HEK293T (cell line): ENCODE results near the gene CYP1B1.

ENCODE experiments used
- FOXK2 ChIP-seq: fragments of 450-650 bp; IDR thresholded peaks from 2 replicates; pipeline ENCODE4 v1.6.1; 2016; ENCODE audit warnings: mild to moderate bottlenecking
- FOXM1 ChIP-seq: fragments of 450-650 bp; IDR thresholded peaks from 2 replicates; pipeline ENCODE4 v1.6.1; 2017; ENCODE audit warnings: mild to moderate bottlenecking, borderline replicate concordance
- HDGF ChIP-seq: fragments of 450-650 bp; IDR thresholded peaks from 2 replicates; pipeline ENCODE4 v1.6.1; 2017; ENCODE audit warnings: antibody characterized with exemption, borderline replicate concordance
- NFRKB ChIP-seq: fragments of 450-650 bp; IDR thresholded peaks from 2 replicates; pipeline ENCODE4 v1.6.1; 2016; ENCODE audit warnings: mild to moderate bottlenecking, moderate library complexity
- SP1 ChIP-seq: fragments of 450-650 bp; IDR thresholded peaks from 2 replicates; pipeline ENCODE4 v1.6.1; 2017
- SUZ12 ChIP-seq: fragments of 450-650 bp; IDR thresholded peaks from 2 replicates; pipeline ENCODE4 v1.6.1; 2016; ENCODE audit warnings: mild to moderate bottlenecking
- TF ChIP-seq, protein P1 (sequence below): fragments of 450-650 bp; IDR thresholded peaks from 2 replicates; pipeline ENCODE4 v1.6.1; 2016

DNA sequence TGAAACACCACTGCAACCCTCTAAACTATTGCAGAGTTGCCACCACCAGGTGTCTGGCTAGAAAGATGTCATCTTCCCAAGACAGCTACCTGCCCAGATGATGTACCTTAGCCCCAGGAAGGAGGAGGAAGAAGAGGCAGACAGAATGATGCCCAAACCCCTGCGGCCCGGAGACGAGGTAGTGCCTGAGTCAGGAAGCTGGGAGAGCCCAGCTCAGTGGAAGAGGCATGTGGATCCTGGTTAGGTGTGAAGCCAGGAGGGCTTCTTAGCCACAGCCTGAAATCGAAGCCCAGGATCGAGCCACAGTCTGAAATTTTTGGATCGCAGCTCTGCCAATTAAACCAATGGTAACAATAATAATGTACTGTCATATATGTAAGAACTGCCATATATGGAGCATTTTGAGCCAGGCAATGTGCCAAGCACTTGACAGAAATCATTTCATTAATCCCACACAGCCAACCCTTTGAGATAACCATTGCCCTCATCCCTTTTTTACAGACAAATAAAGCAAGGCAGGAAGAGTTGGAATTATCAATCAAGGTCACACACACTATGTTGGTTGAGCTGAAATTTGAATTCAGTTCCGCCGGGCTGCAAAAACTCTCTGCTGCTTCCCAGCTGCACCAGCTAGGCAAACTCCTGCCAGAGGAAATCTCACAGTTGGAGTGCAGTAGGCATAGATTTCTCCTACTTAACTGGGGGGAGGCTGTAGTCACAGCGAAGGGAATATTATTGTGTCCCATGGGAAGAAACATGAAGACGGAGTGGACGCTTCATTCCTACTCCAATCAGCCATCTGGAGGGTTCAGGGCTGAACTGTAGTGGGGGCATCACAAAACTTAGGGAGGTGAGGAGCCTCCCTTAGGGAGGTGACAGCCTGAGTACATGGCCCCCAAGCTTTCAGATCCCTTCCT, 19.4 kb upstream of the CYP1B1 start:
- TF ChIP-seq FOXM1 (no peak), SP1 (no peak), HDGF (no peak), FOXK2 (no peak), NFRKB (no peak), SUZ12 (no peak)
- TF ChIP-seq, protein P1, sequence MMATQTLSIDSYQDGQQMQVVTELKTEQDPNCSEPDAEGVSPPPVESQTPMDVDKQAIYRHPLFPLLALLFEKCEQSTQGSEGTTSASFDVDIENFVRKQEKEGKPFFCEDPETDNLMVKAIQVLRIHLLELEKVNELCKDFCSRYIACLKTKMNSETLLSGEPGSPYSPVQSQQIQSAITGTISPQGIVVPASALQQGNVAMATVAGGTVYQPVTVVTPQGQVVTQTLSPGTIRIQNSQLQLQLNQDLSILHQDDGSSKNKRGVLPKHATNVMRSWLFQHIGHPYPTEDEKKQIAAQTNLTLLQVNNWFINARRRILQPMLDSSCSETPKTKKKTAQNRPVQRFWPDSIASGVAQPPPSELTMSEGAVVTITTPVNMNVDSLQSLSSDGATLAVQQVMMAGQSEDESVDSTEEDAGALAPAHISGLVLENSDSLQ, result no peak
